ENCODE measurements around the gene CHST2.
"Not testable (repeated sequence)": the region's sequence is repeated elsewhere in the genome, so short reads cannot be mapped to it uniquely, and the experiment has no call there.

The CHST2 gene

GRCh38 chr3:143119009-143119914 lies at the start of gene CHST2:
Gene CHST2 (plus strand): TSS chr3:143119771. CDS start chr3:143120817, 1,046 bp downstream.
- DNase-seq = peak; percentile 92

- no peak for DNase-seq
These were observed 48.5 kb upstream of the CHST2 start for GRCh38 chr3:143070977-143071551.

GRCh38 chr3:143071776-143072175 lies 47.8 kb upstream of the CHST2 start:
- DNase-seq = no peak

- not testable (repeated sequence) for DNase-seq
These were observed 47.1 kb upstream of the CHST2 start for GRCh38 chr3:143072298-143073020.

GRCh38 chr3:143073541-143073940 lies 46.0 kb upstream of the CHST2 start:
- DNase-seq = not testable (repeated sequence)

- not testable (repeated sequence) for DNase-seq
These were observed 45.6 kb upstream of the CHST2 start for GRCh38 chr3:143073983-143074382.

GRCh38 chr3:143078883-143079282 lies 40.7 kb upstream of the CHST2 start:
- no peak for DNase-seq

GRCh38 chr3:143080196-143080595 lies 39.4 kb upstream of the CHST2 start:
- DNase-seq = no peak

GRCh38 chr3:143081365-143081764 lies 38.2 kb upstream of the CHST2 start:
- DNase-seq = no peak

GRCh38 chr3:143081844-143082778 lies 37.5 kb upstream of the CHST2 start:
- no peak for DNase-seq

GRCh38 chr3:143083781-143084180 lies 35.8 kb upstream of the CHST2 start:
- DNase-seq = no peak

- DNase-seq = no peak
These were observed 34.5 kb upstream of the CHST2 start for GRCh38 chr3:143084856-143085731.

GRCh38 chr3:143088835-143089234 lies 30.7 kb upstream of the CHST2 start:
- DNase-seq = no peak

GRCh38 chr3:143089965-143090364 lies 29.6 kb upstream of the CHST2 start:
- no peak for DNase-seq

- peak; percentile 58 for DNase-seq
These were observed 29.1 kb upstream of the CHST2 start for GRCh38 chr3:143090486-143090885.

- peak; percentile 75 for DNase-seq
These were observed 28.4 kb upstream of the CHST2 start for GRCh38 chr3:143090976-143091837.

- no peak for DNase-seq
These were observed 27.4 kb upstream of the CHST2 start for GRCh38 chr3:143092191-143092590.

GRCh38 chr3:143095813-143096212 lies 23.8 kb upstream of the CHST2 start:
- no peak for DNase-seq

- no peak for DNase-seq
These were observed 21.4 kb upstream of the CHST2 start for GRCh38 chr3:143098032-143098764.

GRCh38 chr3:143099210-143099609 lies 20.4 kb upstream of the CHST2 start:
- no peak for DNase-seq
